GM21576 (cell line): ENCODE measurements around the gene PAM16.

ENCODE experiments used
- ATAC-seq: cut with Tn5 transposase; IDR thresholded peaks from one replicate; pipeline ENCODE4 v1.9.1; 2021; ENCODE audit warnings: mild to moderate bottlenecking, moderate library complexity; ENCODE audit not compliant: unreplicated experiment

The PAM16 gene

DNA sequence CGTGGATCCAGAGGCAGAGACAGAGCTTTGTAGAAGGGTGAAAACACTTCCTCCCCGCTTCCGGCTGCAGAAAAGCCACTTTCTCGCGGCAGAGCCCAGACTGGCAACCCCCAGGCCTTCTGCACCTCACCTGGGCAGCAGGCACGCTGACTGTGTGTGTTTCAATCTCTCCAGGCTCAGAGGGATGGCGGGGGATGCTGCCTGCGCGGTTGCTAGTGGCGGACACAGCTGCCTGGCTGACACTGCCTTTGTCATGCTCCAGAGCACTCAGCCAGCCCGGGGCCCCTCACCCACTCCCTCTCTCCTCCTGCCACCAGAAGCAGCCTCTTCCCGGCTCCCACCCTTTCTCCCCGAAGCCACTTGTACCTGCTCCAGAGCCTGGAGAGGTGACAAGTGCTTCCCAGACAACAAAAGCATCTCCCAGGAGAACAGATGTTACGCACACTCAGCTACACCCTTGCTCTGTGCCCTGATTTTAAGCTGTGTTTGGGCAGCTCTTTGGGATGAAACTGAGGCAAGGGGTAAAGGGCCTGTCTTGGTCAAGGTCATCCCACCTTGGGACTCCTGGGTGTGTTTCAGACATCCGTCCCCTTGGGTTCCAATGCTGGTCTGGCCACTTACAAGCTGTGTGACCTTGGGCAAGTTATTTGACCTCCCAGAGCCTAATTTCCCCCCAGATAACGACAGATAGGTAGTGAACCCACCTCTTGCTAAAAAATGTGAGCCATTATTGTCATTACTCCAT, 44.5 kb downstream of the PAM16 start:
- no peak for ATAC-seq

DNA sequence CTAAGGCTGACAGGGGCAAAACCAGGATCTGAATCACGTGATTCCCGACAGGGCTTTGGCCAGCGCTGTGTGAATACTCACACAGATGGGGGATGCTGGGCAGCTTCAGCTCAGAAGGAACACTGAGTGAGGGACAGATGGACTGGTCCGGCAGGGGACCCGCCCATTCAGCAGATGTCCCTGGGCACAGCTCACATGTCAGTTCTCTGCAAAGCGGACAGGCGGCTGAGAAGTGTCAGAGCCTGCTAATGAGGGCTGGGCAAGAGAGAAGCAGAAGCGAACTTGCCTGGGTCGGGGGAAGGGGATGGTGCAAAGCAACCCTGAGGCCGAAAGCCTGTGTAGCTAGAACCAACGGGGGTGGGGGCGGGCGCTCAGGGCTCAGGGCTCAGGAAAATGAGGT, 47.1 kb downstream of the PAM16 start:
- no peak for ATAC-seq

DNA sequence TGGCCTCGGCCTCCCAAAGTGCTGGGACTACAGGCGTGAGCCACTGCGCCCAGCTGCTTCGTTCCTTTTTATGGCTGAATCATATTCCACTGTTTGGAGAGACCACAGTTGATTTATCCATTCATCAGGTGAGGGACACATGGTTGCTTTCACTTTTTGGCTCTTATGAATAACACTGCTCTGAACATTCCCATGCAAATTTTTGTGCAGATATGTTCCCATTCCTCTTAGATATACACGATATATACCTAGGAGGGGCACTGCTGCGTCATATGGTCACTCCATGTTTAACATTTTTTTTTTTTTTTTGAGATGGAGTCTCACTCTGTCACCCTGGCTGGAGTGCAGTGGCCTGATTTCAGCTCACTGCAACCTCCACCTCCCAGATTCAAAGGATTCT, 49.2 kb downstream of the PAM16 start:
- ATAC-seq: no peak

DNA sequence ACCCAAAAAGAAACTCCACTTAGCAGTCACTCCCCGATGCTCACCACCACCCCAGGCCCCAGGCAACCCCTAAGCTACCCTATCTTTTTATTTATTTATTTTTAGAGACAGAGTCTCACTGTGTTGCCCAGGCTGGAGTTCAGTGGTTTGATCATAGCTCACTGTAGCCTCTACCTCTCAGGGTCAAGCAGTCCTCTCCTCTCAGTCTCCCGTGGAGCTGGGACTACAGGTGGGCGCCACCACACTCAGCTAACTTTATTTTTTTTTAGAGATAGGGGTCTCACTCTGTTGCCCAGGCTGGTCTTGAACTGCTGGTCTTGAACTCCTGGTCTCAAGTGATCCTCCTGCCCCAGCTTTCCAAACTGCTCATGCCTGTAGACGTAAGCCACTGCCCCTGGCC, 49.9 kb downstream of the PAM16 start:
- ATAC-seq: no peak

DNA sequence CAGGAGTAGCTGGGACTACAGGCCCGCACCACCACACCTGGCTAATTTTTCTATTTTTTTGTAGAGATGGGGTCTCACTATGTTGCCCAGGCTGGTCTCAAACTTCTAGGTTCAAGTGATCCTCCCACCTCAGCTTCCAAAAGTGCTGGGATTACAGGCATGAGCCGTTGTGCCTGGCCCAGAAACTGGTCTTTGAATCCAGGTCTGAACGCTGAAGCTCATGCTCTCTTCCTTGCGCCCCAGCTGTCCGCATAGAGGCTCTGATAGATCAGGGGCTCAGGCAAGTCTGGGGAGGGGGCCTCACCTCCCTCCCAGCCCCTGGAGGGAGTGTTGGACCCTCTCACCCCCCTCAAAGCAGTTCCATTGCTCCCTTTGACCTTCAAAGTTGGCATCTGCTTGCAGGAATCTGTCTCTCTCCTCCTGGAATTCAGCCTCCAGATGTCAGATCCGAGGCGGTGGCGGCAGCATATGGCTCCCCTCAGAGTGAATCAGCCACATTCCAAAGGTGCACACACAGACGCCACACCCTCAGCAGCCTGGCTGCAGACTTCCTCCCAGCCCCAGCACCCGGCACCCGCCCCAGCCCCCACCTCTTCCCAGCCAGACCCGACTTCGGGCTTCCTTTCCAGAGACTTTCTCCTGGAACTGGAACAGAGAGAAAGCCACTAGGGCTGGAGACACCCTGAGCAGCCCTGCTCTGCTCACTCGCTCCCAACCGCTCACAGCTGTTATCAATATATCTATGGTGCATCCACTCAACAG, 52.2 kb downstream of the PAM16 start:
- ATAC-seq: no peak

DNA sequence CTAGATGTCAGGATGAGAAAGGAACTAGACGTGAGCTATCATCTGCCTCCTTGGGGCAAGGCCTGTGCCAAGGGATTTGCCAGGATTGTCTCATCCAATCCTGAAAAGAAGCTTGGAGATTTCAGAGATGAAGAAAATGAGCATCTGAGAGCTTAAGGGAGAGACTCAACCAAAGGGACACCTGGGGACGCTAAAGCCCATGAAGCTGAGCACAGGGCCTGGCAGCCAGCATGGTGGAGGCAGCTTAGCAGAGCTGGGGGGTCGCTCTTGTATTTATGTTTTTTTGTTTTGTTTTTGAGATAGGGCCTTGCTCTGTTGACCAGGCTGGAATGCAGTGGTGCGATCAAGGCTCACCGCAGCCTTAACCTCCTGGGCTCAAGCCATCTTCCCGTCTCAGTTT, 53.6 kb downstream of the PAM16 start:
- ATAC-seq: no peak

DNA sequence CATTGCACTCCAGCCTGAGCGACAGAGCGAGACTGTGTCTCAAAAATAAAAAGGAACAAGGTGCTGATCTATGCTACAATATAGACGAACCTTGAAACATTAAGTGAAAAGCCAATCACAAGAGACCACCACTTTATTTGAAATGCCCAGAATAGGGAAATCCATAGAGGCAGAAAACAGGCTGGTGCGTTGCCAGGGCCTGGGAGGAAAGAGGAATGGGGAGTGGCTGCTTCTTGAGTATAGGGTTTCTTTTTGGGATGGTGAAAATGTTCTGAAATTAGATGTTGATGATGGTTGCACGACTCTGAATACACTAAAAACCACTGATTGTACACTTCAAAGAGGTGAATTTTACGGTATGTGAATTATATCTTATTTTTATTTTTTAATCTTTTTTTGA, 55.5 kb downstream of the PAM16 start:
- ATAC-seq: no peak

DNA sequence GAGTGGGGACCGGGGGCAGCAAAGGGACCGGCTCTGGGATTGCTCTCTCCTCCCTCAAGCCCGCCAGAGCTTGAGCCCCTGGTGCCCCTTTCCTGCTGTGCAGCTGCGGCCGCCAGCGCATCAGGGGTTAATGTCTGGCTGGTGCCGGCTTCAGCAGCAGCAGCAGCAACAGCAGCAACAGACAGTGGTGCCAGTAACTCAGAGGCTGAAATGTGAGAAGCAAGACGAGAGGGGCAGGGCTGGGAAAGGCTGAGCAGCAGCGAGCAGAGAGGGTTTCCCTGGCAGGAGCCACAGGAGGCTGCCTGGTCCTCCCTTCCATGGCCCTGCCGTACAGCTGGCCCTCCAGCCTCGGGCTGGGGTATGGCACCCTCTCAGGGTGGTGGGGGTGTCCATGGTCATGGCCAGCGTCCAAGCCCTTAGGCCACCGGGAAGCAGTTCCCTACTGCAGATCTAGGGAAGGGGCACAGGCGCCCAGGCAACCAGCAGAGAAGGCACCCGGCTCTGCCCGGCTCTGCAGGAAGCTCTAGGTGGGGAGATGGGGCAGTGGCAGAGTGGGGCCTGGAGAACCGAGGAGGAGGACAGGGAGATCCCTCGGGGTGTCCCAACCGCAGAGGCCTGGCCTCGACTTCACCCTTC, 57.2 kb downstream of the PAM16 start:
- no peak for ATAC-seq

DNA sequence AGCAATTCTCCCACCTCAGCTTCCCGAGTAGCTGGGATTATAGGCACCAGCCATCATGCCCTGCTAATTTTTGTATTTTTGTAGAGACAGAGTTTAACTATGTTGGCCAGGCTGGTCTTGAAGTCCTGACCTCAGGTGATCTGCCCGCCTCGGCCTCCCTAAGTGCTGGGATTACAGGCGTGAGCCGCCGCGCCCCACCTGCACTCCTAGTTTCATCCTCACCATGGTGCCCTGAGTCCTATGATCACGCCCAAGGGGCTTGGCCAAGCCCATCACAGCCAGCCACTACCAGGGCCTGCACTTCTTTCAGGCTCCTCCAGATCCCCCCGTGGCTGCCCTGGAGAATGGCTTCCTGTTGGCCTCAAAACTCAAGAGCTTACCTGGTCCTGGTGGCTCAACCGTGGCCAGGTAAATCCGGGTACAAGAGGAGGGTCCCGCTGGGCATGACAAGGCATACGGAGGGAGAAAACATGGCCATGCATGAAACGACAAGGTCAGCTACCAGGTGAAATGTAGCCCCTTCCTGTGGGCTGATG, 57.9 kb downstream of the PAM16 start:
- no peak for ATAC-seq

DNA sequence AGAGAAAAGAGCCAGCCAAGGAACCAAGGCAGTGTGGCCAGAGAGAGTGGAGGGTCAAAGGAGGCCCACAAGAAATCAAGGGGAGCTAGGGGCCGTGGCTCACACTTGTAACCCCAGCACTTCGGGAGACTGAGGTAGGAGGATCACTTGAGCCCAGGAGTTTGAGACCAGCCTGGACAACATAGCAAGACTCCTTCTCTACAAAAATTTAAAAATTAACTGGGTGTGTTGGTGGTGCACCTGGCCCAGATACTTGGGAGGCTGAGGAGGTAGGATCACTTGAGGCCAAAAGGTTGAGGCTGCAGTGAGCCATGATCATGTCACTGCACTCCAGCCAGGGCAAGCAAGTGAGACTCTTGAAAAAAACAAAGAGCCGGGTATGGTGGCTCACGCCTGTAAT, 59.4 kb downstream of the PAM16 start:
- no peak for ATAC-seq
